A673 (cell line): ENCODE measurements around the gene VPS11. TPM values are rescaled to one million over a fixed set of nuclear protein-coding genes. Genes with fewer than 3 reads are reported as not detected.

ENCODE experiments used
- BruUV-seq: library from RNA; stranded (reverse); fragments of 400-500 nt; replicated peaks from 2 replicates; lab custom pipeline; 2021; lab: Mats Ljungman, UMichigan
- CTCF ChIA-PET: fragments of 300-600 bp; sonication (Branson Sonifier 250); formaldehyde crosslinking; loops from one replicate; lab custom pipeline; 2022; ENCODE audit warnings: antibody characterized with exemption; lab: Charles Lee
- POLR2A ChIA-PET: fragments of 300-600 bp; sonication (Branson Sonifier 250); formaldehyde crosslinking; loops from one replicate; lab custom pipeline; 2022; ENCODE audit warnings: antibody characterized with exemption; ENCODE audit not compliant: low non-redundant PET; lab: Charles Lee
- DNase-seq: peaks from one replicate; pipeline ENCODE4 v3.0.0-alpha.2; 2015; ENCODE audit warnings: low spot score
- H3K27ac ChIP-seq: fragments of 200-600 bp; sonication (generic); 2 replicates; pipeline ENCODE4 v1.5.1; 2016; ENCODE audit warnings: mixed run types, low read depth, mild to moderate bottlenecking, mixed read lengths, antibody characterized with exemption, low read length; ENCODE audit not compliant: poor library complexity, severe bottlenecking
- H3K27me3 ChIP-seq: fragments of 200-600 bp; sonication (generic); replicated peaks from 2 replicates; pipeline ENCODE4 v1.6.1; 2017; ENCODE audit warnings: mixed run types, low read depth, mild to moderate bottlenecking, mixed read lengths, antibody characterized with exemption, low read length; ENCODE audit not compliant: insufficient read depth, poor library complexity
- H3K36me3 ChIP-seq: fragments of 200-600 bp; sonication (generic); 2 replicates; pipeline ENCODE4 v1.6.1; 2016; ENCODE audit warnings: mixed run types, mild to moderate bottlenecking, mixed read lengths, antibody characterized with exemption, low read length; ENCODE audit not compliant: insufficient read depth, poor library complexity, severe bottlenecking
- H3K4me1 ChIP-seq: fragments of 200-600 bp; sonication (generic); 2 replicates; pipeline ENCODE4 v1.6.1; 2017; ENCODE audit warnings: mixed run types, mild to moderate bottlenecking, mixed read lengths, antibody characterized with exemption, low read length; ENCODE audit not compliant: insufficient read depth, poor library complexity, severe bottlenecking
- H3K4me3 ChIP-seq: fragments of 200-600 bp; sonication (generic); 2 replicates; pipeline ENCODE4 v1.5.1; 2016; ENCODE audit warnings: low read depth, mixed run types, mild to moderate bottlenecking, mixed read lengths, low read length; ENCODE audit not compliant: poor library complexity, severe bottlenecking
- H3K9me3 ChIP-seq: fragments of 200-600 bp; sonication (generic); 2 replicates; pipeline ENCODE4 v1.6.1; 2016; ENCODE audit warnings: mixed run types, low read depth, mild to moderate bottlenecking, mixed read lengths, antibody characterized with exemption, low read length; ENCODE audit not compliant: poor library complexity, severe bottlenecking
- EZH2 ChIP-seq: fragments of 200-600 bp; sonication (generic); IDR thresholded peaks from 2 replicates; pipeline ENCODE4 v1.6.1; 2017; ENCODE audit warnings: borderline replicate concordance, low read depth, mild to moderate bottlenecking, mixed read lengths, antibody characterized with exemption, low read length; ENCODE audit not compliant: poor library complexity, severe bottlenecking
- intact Hi-C: fragments of 100-400 bp; cut with micrococcal nuclease; formaldehyde crosslinking; loops from one replicate; pipeline ENCODE4 v1.10.0; 2022; ENCODE audit not compliant: unreplicated experiment
- total RNA-seq: library from RNA; stranded (reverse); gene quantifications from 2 replicates; pipeline ENCODE4 v1.2.3, GENCODE V29; 2021
- TF ChIP-seq, protein P1 (sequence below): fragments of 300-800, 200-600 bp; sonication (generic); conservative IDR thresholded peaks from 2 replicates; pipeline ENCODE4 v1.5.1; 2017; ENCODE audit warnings: low read depth, mild to moderate bottlenecking, antibody characterized with exemption, low read length, moderate library complexity, mixed read lengths

The VPS11 gene
- total RNA-seq, 1 experiment from 2014 or later = 26.7 TPM

- H3K27ac ChIP-seq = no peak overlapping the region
- H3K27me3 ChIP-seq = no peaks in the 10 kb centered on the region
- CTCF ChIA-PET = interaction anchor here (0.7 kb wide), 1 partner anchor 428 kb away, joined by 3 read pairs; no protein-coding TSS in a partner anchor
- no TSS peak for BruUV-seq
- DNase-seq = no peak
- H3K4me3 ChIP-seq = no peak overlapping the region
- no peaks in the 10 kb centered on the region for H3K4me1 ChIP-seq
- TF ChIP-seq, protein P1, sequence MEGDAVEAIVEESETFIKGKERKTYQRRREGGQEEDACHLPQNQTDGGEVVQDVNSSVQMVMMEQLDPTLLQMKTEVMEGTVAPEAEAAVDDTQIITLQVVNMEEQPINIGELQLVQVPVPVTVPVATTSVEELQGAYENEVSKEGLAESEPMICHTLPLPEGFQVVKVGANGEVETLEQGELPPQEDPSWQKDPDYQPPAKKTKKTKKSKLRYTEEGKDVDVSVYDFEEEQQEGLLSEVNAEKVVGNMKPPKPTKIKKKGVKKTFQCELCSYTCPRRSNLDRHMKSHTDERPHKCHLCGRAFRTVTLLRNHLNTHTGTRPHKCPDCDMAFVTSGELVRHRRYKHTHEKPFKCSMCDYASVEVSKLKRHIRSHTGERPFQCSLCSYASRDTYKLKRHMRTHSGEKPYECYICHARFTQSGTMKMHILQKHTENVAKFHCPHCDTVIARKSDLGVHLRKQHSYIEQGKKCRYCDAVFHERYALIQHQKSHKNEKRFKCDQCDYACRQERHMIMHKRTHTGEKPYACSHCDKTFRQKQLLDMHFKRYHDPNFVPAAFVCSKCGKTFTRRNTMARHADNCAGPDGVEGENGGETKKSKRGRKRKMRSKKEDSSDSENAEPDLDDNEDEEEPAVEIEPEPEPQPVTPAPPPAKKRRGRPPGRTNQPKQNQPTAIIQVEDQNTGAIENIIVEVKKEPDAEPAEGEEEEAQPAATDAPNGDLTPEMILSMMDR = no peak
- no peak for TF ChIP-seq EZH2
- H3K36me3 ChIP-seq = peaks cover 75% of the 10 kb centered on the region
- intact Hi-C loops = no loop called here
- H3K9me3 ChIP-seq = no peaks in the 10 kb centered on the region
- POLR2A ChIA-PET = no interaction called here
These were observed 20.4 kb upstream of the VPS11 start for GRCh38 chr11:119047205-119047604.

DNA sequence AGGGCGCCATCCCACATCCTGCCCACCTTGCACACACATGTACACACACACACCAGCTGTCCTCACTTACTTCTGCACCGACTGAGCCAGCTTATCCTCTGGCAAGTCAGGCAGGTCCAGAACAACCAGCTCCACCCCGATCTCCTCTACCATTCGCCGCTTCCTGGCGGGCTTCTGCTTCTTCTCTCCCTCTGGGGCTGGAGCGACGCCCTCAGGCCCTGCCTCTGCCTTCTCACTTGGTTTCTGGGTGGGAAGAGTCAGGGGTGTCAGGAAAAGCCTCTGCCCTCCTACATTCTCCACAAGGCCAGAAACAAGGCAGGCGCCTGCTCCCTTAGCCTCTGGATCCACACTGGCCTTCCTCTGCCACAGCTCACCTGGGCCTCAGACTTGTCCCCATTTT, 19.0 kb upstream of the VPS11 start:
- Histone ChIP-seq H3K27me3 (no peaks in the 10 kb centered on the region), H3K9me3 (no peaks in the 10 kb centered on the region), H3K36me3 (peaks cover 89% of the 10 kb centered on the region), H3K4me1 (no peaks in the 10 kb centered on the region), H3K4me3 (no peak overlapping the region), H3K27ac (no peak overlapping the region)
- ChIA-PET POLR2A (interaction anchor here (0.6 kb wide), 1 partner anchor 11 kb away, joined by 14 read pairs; no protein-coding TSS in a partner anchor), CTCF (no interaction called here)
- TF ChIP-seq EZH2 = no peak
- TF ChIP-seq, protein P1 = no peak
- BruUV-seq = no TSS peak
- intact Hi-C loops = no loop called here
- DNase-seq = no peak

DNA sequence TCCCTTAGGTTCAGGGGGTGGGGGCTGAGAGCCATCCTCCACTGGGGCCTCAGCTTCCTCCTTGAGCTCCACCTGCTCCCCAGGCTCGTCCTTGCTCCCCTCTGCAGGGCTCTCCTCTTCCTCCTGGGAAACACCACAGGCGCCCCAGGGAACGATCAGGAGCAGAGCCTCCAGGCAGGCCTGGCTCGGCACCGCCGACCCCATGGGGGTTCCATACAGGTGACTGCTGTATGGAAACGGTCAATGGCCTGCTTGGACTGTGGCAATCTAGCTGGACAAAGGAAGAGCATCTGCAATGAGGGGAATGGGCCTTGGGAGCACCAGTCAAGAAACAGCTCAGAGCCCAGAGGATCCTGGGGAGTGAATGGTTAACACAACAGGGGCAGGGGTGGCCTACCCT, 18.5 kb upstream of the VPS11 start:
- no TSS peak for BruUV-seq
- no peak for DNase-seq
- CTCF ChIA-PET = no interaction called here
- intact Hi-C loops = no loop called here
- no peaks in the 10 kb centered on the region for H3K9me3 ChIP-seq
- no peaks in the 10 kb centered on the region for H3K4me1 ChIP-seq
- no peak overlapping the region for H3K4me3 ChIP-seq
- POLR2A ChIA-PET = no interaction called here
- no peak overlapping the region for H3K27ac ChIP-seq
- H3K27me3 ChIP-seq = no peaks in the 10 kb centered on the region
- H3K36me3 ChIP-seq = peaks cover 93% of the 10 kb centered on the region
- no peak for TF ChIP-seq EZH2
